Measurements from ENCODE around the gene APBB2.

APBB2 gene

DNA sequence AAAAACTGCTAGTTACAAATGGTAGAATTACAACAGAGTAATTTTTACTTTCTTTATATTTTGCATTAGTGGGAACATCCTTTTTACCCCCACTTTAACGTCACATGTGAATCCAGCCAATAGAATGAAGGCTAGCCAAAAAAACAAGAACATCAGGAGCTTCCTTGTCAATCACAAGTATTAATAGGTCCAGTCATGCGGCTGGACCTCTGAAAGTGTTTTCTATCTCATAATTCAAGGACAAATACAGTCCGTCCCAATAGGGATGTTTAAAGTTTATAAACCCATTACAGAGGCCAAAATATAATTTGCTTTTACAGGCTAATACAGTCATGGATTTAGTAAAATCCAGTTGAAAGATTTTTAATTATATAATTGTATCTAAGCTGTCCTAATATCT, 110.7 kb downstream of the APBB2 start:
- no peaks in the 10 kb centered on the region for H4K20me1 ChIP-seq (ENCODE audit: insufficient read depth)
- no peaks in the 10 kb centered on the region for H3K79me2 ChIP-seq (ENCODE audit: insufficient read depth, low read depth)
- H3K27me3 ChIP-seq (ENCODE audit: insufficient read depth, low read depth), result no peaks in the 10 kb centered on the region
- H3K4me1 ChIP-seq (ENCODE audit: low read depth, poor library complexity, severe bottlenecking), result no peaks in the 10 kb centered on the region
- no peak overlapping the region for H3K4me2 ChIP-seq
- no peak overlapping the region for H3K27ac ChIP-seq
- no peak overlapping the region for H2AFZ ChIP-seq (ENCODE audit: low read depth)
- H3K36me3 ChIP-seq (ENCODE audit: insufficient read depth), result no peaks in the 10 kb centered on the region
- TF ChIP-seq, protein P1, sequence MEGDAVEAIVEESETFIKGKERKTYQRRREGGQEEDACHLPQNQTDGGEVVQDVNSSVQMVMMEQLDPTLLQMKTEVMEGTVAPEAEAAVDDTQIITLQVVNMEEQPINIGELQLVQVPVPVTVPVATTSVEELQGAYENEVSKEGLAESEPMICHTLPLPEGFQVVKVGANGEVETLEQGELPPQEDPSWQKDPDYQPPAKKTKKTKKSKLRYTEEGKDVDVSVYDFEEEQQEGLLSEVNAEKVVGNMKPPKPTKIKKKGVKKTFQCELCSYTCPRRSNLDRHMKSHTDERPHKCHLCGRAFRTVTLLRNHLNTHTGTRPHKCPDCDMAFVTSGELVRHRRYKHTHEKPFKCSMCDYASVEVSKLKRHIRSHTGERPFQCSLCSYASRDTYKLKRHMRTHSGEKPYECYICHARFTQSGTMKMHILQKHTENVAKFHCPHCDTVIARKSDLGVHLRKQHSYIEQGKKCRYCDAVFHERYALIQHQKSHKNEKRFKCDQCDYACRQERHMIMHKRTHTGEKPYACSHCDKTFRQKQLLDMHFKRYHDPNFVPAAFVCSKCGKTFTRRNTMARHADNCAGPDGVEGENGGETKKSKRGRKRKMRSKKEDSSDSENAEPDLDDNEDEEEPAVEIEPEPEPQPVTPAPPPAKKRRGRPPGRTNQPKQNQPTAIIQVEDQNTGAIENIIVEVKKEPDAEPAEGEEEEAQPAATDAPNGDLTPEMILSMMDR (conservative IDR thresholded peaks at IDR 0.05; ENCODE audit: low read depth, low read length), result no peak
- H3K9ac ChIP-seq, result no peak overlapping the region
- H3K4me3 ChIP-seq (IDR thresholded peaks at IDR 0.05; ENCODE audit: insufficient read depth, low read depth, low read length), result no peak overlapping the region

DNA sequence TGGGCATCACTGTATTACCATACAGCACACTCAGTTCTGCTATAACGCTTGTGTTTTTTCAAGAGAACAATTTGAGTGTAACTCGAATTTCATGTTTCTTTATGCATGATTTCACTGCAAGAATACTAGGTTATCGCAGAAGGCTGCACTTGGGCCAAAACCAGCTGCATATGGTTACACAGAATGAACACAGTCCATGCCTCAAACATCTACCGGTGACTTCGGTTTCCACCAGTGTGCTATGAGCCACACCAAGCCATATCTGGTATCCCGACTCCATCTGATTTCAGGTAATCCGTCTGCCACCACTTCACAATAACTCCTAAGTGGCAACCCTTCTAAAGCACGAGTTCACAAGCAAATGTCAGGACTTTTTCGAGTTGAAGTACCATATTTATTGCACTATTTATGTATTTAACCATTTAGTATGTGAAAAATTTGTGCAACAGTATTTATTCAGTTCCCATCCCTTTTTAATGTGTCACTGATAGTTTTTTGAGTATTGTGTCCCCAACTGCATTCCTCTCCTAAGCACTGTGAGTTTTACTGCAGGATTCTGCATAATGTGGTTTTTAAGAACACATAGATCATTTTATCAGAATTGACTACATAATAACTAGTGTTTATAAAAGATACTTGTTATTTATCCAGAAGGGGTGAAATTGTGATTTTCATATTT, 111.8 kb downstream of the APBB2 start:
- H3K36me3 ChIP-seq (ENCODE audit: insufficient read depth), result no peaks in the 10 kb centered on the region
- no peaks in the 10 kb centered on the region for H3K79me2 ChIP-seq (ENCODE audit: insufficient read depth, low read depth)
- H2AFZ ChIP-seq (ENCODE audit: low read depth), result no peak overlapping the region
- no peaks in the 10 kb centered on the region for H3K27me3 ChIP-seq (ENCODE audit: insufficient read depth, low read depth)
- H3K9ac ChIP-seq, result no peak overlapping the region
- no peak overlapping the region for H3K4me2 ChIP-seq
- no peaks in the 10 kb centered on the region for H4K20me1 ChIP-seq (ENCODE audit: insufficient read depth)
- no peaks in the 10 kb centered on the region for H3K4me1 ChIP-seq (ENCODE audit: low read depth, poor library complexity, severe bottlenecking)
- no peak overlapping the region for H3K4me3 ChIP-seq (IDR thresholded peaks at IDR 0.05; ENCODE audit: insufficient read depth, low read depth, low read length)
- TF ChIP-seq, protein P1 (conservative IDR thresholded peaks at IDR 0.05; ENCODE audit: low read depth, low read length), result no peak
- no peak overlapping the region for H3K27ac ChIP-seq

DNA sequence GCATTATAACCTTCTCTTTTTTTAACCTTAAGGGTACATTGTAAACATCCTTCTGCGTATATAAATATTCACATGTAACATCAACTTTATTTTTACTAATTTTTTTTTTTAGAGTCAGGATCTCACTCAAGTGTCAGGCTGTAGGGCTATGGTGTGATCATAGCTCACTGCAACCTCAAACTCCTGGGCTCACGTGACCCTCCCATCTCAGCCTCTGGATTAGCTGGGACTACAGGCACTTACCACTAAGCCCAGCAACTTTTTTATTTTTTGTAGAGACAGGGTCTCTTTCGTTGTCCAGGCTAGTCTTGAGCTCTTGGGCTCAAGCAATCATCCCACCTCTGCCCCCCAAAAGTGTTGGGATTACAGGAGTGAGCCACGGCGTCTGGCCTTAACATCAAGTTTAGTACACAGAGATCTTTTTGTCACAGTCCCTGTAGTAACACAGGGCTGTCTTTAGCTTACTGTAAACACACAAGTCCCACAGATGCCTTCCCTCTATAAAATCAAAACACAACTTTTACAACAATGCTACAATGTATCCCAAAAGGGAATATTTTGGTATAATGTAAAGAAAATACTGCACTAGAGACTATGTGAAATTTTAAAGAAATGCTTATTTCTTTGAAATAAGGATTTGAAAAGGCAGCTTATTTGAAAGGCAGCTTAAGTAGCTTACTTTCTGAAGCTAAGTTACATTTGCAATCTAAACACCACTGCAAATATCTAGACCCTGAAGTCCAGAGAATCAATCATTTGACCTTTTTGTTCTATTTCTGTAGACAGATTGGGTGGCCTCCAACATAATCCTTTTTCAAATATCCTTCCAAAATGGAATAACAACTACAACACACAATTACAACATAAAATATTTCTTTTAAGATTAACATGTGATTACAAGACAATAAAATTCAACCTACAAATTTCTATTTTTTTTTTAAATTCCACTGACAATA, 116.0 kb downstream of the APBB2 start:
- Histone ChIP-seq H3K36me3 (ENCODE audit: insufficient read depth) (no peaks in the 10 kb centered on the region), H3K4me1 (ENCODE audit: low read depth, poor library complexity, severe bottlenecking) (peaks cover under 1% of the 10 kb centered on the region), H3K4me3 (IDR thresholded peaks at IDR 0.05; ENCODE audit: insufficient read depth, low read depth, low read length) (no peak overlapping the region), H2AFZ (ENCODE audit: low read depth) (no peak overlapping the region), H4K20me1 (ENCODE audit: insufficient read depth) (no peaks in the 10 kb centered on the region), H3K27me3 (ENCODE audit: insufficient read depth, low read depth) (no peaks in the 10 kb centered on the region), H3K27ac (no peak overlapping the region), H3K9ac (no peak overlapping the region), H3K4me2 (no peak overlapping the region), H3K79me2 (ENCODE audit: insufficient read depth, low read depth) (no peaks in the 10 kb centered on the region)
- TF ChIP-seq, protein P1 (conservative IDR thresholded peaks at IDR 0.05; ENCODE audit: low read depth, low read length), result no peak

DNA sequence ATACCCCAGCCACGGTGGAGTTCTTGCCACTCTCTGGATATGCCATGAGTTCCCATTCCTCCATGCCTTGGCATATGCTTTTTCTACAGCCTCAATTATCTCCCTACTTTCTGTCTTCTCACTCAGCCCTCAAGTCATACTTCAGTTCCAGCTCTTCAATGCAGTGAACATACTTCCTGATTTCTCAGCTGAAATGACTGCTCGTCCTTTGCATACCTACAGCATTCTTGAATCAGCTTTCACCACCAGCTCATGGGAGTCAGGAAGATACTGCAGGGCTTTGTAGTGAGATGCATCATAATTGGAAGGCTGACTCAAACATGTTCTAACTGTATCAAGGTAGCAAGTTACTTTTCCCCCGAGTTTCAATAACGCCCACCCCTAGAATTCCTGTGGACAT, 118.4 kb downstream of the APBB2 start:
- Histone ChIP-seq H3K4me2 (no peak overlapping the region), H2AFZ (ENCODE audit: low read depth) (no peak overlapping the region), H3K27ac (no peak overlapping the region), H3K79me2 (ENCODE audit: insufficient read depth, low read depth) (no peaks in the 10 kb centered on the region), H3K4me1 (ENCODE audit: low read depth, poor library complexity, severe bottlenecking) (peaks cover 15% of the 10 kb centered on the region), H3K27me3 (ENCODE audit: insufficient read depth, low read depth) (no peaks in the 10 kb centered on the region), H4K20me1 (ENCODE audit: insufficient read depth) (no peaks in the 10 kb centered on the region), H3K36me3 (ENCODE audit: insufficient read depth) (no peaks in the 10 kb centered on the region), H3K4me3 (IDR thresholded peaks at IDR 0.05; ENCODE audit: insufficient read depth, low read depth, low read length) (no peak overlapping the region), H3K9ac (no peak overlapping the region)
- TF ChIP-seq, protein P1 (conservative IDR thresholded peaks at IDR 0.05; ENCODE audit: low read depth, low read length), result no peak

Data from KMS-11 (cell line).